Fibroblast of mammary gland (primary cell): Measurements from ENCODE around the gene C16orf89.

ENCODE experiments used
- DNase-seq: peaks from one replicate; pipeline ENCODE4 v3.0.0-alpha.2; 2010; ENCODE audit warnings: low read depth
- H3K4me3 ChIP-seq: 2 replicates; pipeline ENCODE4 v1.5.1; 2011; ENCODE audit warnings: low read depth, mild to moderate bottlenecking, low read length, moderate library complexity; ENCODE audit not compliant: control insufficient read depth
- TF ChIP-seq, protein P1 (sequence below): conservative IDR thresholded peaks from 2 replicates; pipeline ENCODE4 v1.5.1; 2011; ENCODE audit warnings: low read depth, low read length, inconsistent platforms; ENCODE audit not compliant: control insufficient read depth, insufficient read depth

The C16orf89 gene

DNA sequence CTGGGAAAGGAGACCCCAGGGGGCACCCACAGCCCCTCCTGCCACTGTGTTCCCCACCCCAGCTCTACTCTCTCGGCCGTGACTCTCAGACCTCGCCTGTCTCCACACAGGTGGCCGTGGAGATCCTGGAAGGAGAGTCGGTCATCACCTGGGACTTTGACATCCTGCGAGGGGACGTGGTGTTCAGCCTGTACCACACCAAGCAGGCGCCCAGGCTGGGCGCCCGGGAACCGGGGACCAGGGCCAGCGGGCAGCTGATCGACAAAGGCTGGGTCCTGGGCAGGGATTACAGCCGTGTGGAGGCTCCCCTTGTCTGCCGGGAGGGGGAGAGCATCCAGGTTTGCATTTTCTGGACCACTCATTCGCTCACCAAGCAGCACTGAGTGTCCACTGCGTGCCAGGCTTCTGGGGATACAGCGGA lies 57.4 kb downstream of the C16orf89 start:
- DNase-seq, result no peak
- no peak overlapping the region for H3K4me3 ChIP-seq
- TF ChIP-seq, protein P1, sequence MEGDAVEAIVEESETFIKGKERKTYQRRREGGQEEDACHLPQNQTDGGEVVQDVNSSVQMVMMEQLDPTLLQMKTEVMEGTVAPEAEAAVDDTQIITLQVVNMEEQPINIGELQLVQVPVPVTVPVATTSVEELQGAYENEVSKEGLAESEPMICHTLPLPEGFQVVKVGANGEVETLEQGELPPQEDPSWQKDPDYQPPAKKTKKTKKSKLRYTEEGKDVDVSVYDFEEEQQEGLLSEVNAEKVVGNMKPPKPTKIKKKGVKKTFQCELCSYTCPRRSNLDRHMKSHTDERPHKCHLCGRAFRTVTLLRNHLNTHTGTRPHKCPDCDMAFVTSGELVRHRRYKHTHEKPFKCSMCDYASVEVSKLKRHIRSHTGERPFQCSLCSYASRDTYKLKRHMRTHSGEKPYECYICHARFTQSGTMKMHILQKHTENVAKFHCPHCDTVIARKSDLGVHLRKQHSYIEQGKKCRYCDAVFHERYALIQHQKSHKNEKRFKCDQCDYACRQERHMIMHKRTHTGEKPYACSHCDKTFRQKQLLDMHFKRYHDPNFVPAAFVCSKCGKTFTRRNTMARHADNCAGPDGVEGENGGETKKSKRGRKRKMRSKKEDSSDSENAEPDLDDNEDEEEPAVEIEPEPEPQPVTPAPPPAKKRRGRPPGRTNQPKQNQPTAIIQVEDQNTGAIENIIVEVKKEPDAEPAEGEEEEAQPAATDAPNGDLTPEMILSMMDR, result no peak

DNA sequence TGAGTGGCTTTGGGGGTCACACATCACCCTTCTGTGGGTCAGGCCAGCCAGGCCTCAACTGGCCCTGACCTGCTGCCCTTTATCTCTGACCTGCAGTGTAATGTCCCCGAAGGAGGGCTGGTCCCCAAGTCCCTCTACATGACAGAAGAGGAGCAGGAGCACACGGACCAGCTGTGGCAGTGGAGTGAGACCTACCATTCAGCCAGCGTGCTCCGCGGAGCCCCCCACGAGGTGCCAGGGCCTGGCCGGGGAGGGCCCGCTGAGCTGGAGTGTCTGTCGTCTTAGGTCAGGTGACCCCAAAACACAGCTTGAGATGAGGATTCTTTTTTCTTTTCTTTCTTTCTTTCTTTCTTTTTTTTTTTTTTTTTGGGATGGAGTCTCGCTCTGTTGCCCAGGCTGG lies 58.5 kb downstream of the C16orf89 start:
- H3K4me3 ChIP-seq, result no peak overlapping the region
- TF ChIP-seq, protein P1, result no peak
- no peak for DNase-seq

DNA sequence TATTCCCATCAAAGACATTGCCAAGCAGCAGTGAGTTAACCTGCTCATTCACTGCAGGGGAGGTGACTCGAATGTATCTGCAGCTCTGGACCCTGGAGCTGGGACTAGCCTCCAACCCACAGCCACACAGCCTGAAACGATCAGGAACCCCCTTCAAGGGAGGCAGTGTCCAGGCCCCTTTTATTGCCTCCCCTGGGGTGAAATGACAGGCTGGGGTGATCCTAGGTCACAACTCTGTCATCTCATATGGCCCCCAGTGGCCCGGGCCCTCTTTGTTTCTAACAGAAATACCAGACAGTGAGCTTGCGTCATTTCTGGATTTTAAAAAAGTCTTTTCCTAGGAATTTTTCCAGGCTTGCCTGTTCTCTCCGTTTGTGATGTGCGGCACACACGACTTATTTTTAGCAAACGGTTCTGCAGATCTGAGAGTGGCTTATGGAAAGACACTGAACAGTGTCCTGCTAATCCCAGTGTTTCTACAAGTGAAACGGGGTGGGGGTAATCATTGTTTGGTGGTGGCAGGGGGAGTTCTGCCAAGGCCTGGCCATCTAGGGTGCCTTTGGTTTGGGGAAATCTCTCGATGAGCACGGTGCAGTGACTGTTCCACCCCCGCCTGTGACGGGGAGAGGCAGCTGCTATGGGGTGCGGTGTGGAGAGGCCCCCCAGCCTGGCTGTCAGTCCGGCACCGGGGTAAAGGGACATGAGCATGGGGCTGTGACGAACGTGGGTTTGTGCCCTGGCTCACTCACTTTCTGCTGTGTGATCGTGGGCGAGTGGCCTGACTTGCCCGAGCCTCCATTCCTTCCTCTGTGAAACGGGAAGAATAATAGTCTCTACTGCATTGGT lies 59.2 kb downstream of the C16orf89 start:
- no peak overlapping the region for H3K4me3 ChIP-seq
- TF ChIP-seq, protein P1, result no peak
- no peak for DNase-seq

DNA sequence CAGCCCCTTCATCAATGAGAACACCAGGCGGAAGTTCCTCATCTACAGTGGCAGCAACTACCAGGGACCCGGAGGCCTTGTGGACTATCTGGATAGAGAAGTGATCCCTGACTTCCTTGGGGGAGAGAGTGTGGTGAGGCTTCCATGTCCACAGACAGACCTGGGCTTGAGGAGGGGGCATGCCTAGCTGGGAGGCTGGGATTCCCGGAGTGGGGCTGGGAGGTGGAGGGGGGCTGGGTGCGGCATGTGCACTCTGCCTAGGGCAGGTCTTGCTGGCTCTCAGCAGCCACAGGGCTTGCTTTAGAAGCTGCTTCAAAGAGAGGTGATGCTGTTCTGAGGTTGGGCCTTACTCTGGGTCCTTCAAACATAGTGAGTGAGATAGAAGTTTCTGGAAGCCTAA lies 59.8 kb downstream of the C16orf89 start:
- DNase-seq, result no peak
- TF ChIP-seq, protein P1, result no peak
- no peak overlapping the region for H3K4me3 ChIP-seq

DNA sequence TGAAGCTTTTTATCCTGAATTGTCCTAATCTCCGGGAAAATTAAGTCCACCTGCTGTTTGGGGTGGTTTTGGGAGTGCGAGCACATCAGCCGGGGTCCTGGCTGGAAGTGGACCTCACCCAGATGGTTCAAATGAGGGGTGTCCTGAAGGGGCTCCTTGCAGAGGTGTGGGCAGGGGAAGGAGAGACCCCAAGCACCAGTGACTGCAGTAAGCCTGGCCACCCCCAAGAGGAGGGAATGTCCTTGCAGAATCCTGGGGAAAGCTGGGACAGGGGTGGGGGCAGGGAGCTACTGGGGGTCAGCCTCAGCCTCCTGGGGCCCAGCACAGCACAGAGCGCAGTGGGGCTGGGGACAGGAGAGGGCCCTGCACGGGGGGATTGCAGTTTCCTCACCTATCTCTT lies 61.4 kb downstream of the C16orf89 start:
- H3K4me3 ChIP-seq, result no peak overlapping the region
- TF ChIP-seq, protein P1, result no peak
- DNase-seq, result no peak

DNA sequence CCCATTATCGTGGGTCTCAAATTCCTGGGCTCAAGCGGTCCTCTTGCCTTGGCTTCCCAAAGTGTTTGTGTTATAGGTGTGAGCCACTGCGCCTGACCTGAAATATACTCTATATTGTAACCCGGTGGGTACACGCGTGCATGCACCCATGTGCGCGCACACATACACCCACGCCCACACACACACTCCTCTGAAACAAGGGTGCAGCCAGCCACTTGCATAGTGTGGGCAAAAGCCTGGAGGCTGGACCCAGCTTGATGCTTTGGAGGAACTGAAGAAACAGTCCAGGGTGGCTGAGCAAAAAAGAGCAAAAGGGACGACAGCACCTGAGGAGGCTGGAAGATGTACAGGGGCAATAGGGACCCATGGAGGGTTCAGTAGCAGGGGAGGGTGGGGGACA lies 61.9 kb downstream of the C16orf89 start:
- TF ChIP-seq, protein P1, result no peak
- H3K4me3 ChIP-seq, result no peak overlapping the region
- DNase-seq, result no peak

DNA sequence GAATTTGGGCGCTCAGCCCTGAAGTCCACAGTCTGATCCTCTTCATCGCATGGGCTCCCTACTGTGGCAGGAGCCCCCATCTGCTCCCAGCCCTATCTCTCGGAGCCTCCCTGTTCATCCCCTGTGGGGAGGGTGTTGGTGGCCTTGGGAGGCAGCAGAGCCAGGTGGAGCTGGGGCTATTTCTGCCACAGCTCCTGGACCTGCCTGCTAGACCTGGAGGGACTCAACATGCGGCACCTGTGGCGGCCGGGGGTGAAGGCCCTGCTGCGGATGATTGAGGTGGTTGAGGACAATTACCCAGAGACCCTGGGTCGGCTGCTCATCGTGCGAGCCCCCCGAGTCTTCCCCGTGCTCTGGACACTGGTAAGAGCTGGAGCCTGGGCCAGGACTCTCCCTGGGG lies 62.5 kb downstream of the C16orf89 start:
- H3K4me3 ChIP-seq, result no peak overlapping the region
- DNase-seq, result no peak
- TF ChIP-seq, protein P1, result no peak
